SH-SY5Y (cell line): ENCODE results near the gene TAS2R16.

Source experiments
- GATA2 ChIP-seq: IDR thresholded peaks from 2 replicates; pipeline ENCODE4 v1.6.1; 2011; ENCODE audit warnings: mild to moderate bottlenecking, low read depth, low read length
- GATA3 ChIP-seq: IDR thresholded peaks from 2 replicates; pipeline ENCODE4 v1.6.1; 2011; ENCODE audit warnings: low read depth, mild to moderate bottlenecking, low read length, moderate library complexity

- TF ChIP-seq GATA2: no peak
- no peak for TF ChIP-seq GATA3
Measured at GRCh38 chr7:122951006-122951405, 44.5 kb downstream of the TAS2R16 start.
